HepG2 (cell line): ENCODE measurements around the gene CSNK1D. TPM values are rescaled to one million over a fixed set of nuclear protein-coding genes. Genes with fewer than 3 reads are reported as not detected.

Experiments used
- ATAC-seq: fragments of 200-7000 bp; cut with Tn5 transposase; 3 replicates; pipeline ENCODE4 v1.9.1; 2020; ENCODE audit warnings: mild to moderate bottlenecking, moderate library complexity
- BruUV-seq: library from RNA; stranded (reverse); fragments of 400-500 nt; replicated peaks from 2 replicates; lab custom pipeline; 2021; lab: Mats Ljungman, UMichigan
- CTCF ChIA-PET: fragments of 300-600 bp; formaldehyde crosslinking; extraction: SDS; loops from one replicate; lab custom pipeline; 2021; ENCODE audit warnings: low total read pairs, inconsistent platforms, low intra/inter-chr PET ratio; lab: Yijun Ruan, JAX
- POLR2A ChIA-PET: fragments of 350-600 bp; sonication (Branson Sonifier 250); formaldehyde crosslinking; loops from one replicate; lab custom pipeline; 2020; ENCODE audit warnings: antibody characterized with exemption, inconsistent platforms; lab: Yijun Ruan, JAX
- DNase-seq: peaks from one replicate; pipeline ENCODE4 v3.0.0-alpha.2; 2015; ENCODE audit warnings: low spot score
- FAIRE-seq: peaks from 3 replicates; lab custom pipeline; 2011; peaks lifted over from hg19 to GRCh38; lab: Jason Lieb, UNC
- H2AFZ ChIP-seq: one replicate; pipeline ENCODE4 v1.6.1; 2011; ENCODE audit warnings: low read length, inconsistent platforms
- H3K27ac ChIP-seq: fragments of 300-600 bp; 3 replicates; pipeline ENCODE4 v1.8.0; 2011; ENCODE audit warnings: mixed run types, mild to moderate bottlenecking, mixed read lengths, low read length, inconsistent platforms; ENCODE audit not compliant: insufficient read depth; ENCODE audit errors: extremely low read length
- H3K27me3 ChIP-seq, 2 experiments: fragments of 200-600 bp in 1 of 2; 2 replicates in 1 of 2; 3 replicates in 1 of 2; pipeline versions ENCODE4 v1.6.0 to v1.8.0; 2011; ENCODE audit warnings: low read length in 2 of 2, mild to moderate bottlenecking in 2 of 2, moderate library complexity in 2 of 2, inconsistent platforms in 1 of 2; ENCODE audit not compliant: insufficient read depth in 2 of 2, control insufficient read depth in 1 of 2
- H3K36me3 ChIP-seq, 2 experiments: fragments of 200-600 bp in 1 of 2; replicated peaks in 1 of 2; 2 replicates in 1 of 2; 3 replicates in 1 of 2; pipeline versions ENCODE4 v1.5.1 to v1.8.0; 2011; ENCODE audit warnings: low read length in 2 of 2, inconsistent platforms in 1 of 2; ENCODE audit not compliant: insufficient read depth in 2 of 2, control insufficient read depth in 1 of 2
- H3K4me1 ChIP-seq: 2 replicates; pipeline ENCODE4 v1.5.1; 2012; ENCODE audit warnings: low read length, inconsistent platforms; ENCODE audit not compliant: insufficient read depth
- H3K4me2 ChIP-seq: 2 replicates; pipeline ENCODE4 v1.6.0; 2011; ENCODE audit warnings: low read depth, low read length, inconsistent platforms
- H3K4me3 ChIP-seq, 3 experiments: fragments of 200-600 bp in 1 of 3; sonication (generic), shearing (Covaris generic) in 1 of 3; replicated peaks in 1 of 3; 2 replicates each; pipeline ENCODE4 v1.5.1; 2011 to 2016; ENCODE audit warnings: low read length in 3 of 3, inconsistent platforms in 2 of 3, low read depth in 2 of 3, mild to moderate bottlenecking in 2 of 3, control low read depth in 1 of 3, mixed read lengths in 1 of 3; ENCODE audit not compliant: insufficient read depth in 1 of 3
- H3K79me2 ChIP-seq: one replicate; pipeline ENCODE4 v1.6.1; 2011; ENCODE audit warnings: low read length, inconsistent platforms; ENCODE audit not compliant: insufficient read depth
- H3K9ac ChIP-seq: 2 replicates; pipeline ENCODE4 v1.6.0; 2011; ENCODE audit warnings: mild to moderate bottlenecking, low read depth, low read length, inconsistent platforms; ENCODE audit not compliant: insufficient read depth
- H3K9me3 ChIP-seq: 2 replicates; pipeline ENCODE4 v1.5.1; 2012; ENCODE audit warnings: mild to moderate bottlenecking, low read length
- H4K20me1 ChIP-seq: 2 replicates; pipeline ENCODE4 v1.6.0; 2011; ENCODE audit warnings: inconsistent platforms, mild to moderate bottlenecking, low read length, moderate library complexity; ENCODE audit not compliant: insufficient read depth
- BRCA1 ChIP-seq: sonication (generic); formaldehyde crosslinking; IDR thresholded peaks from 2 replicates; pipeline ENCODE4 v1.4.0; 2020; ENCODE audit warnings: missing genetic modification reagents
- CCAR2 ChIP-seq: fragments of 200-400 bp; formaldehyde crosslinking; optimal IDR thresholded peaks from 2 replicates; pipeline ENCODE3; 2018; ENCODE audit warnings: low read depth, mild to moderate bottlenecking, low read length, moderate library complexity
- CSRNP2 ChIP-seq: sonication (generic); formaldehyde crosslinking; conservative IDR thresholded peaks from 2 replicates; pipeline ENCODE4 v1.8.0; 2022; ENCODE audit warnings: low read depth, missing genetic modification reagents
- DNMT1 ChIP-seq: sonication (generic); formaldehyde crosslinking; IDR thresholded peaks from 2 replicates; pipeline ENCODE4 v1.5.1; 2020; ENCODE audit warnings: mild to moderate bottlenecking, missing genetic modification reagents
- GPBP1L1 ChIP-seq: sonication (generic); formaldehyde crosslinking; IDR thresholded peaks from 2 replicates; pipeline ENCODE4 v1.5.0; 2020; ENCODE audit warnings: mild to moderate bottlenecking, missing genetic modification reagents
- HNRNPLL ChIP-seq: fragments of 200-400 bp; formaldehyde crosslinking; IDR thresholded peaks from 2 replicates; pipeline ENCODE4 v1.6.1; 2017; ENCODE audit warnings: mild to moderate bottlenecking, low read depth, low read length; ENCODE audit not compliant: poor library complexity, severe bottlenecking
- KLF12 ChIP-seq: sonication (generic); formaldehyde crosslinking; IDR thresholded peaks from 2 replicates; pipeline ENCODE4 v1.4.0; 2020; ENCODE audit warnings: missing genetic modification reagents, borderline replicate concordance
- MED8 ChIP-seq: sonication (generic); formaldehyde crosslinking; IDR thresholded peaks from 2 replicates; pipeline ENCODE4 v1.8.1; 2023; ENCODE audit warnings: mild to moderate bottlenecking, missing genetic modification reagents; ENCODE audit not compliant: insufficient replicate concordance
- NFE2L2 ChIP-seq: fragments of 150-350 bp; IDR thresholded peaks from 2 replicates; pipeline ENCODE4 v1.6.1; 2014; ENCODE audit warnings: low read length
- PRMT3 ChIP-seq: sonication (generic); formaldehyde crosslinking; IDR thresholded peaks from 2 replicates; pipeline ENCODE4 v1.8.1; 2022; ENCODE audit warnings: low read depth, mild to moderate bottlenecking, moderate library complexity, missing genetic modification reagents, borderline replicate concordance
- RAD21 ChIP-seq: fragments of 450-650 bp; formaldehyde crosslinking; IDR thresholded peaks from 2 replicates; pipeline ENCODE4 v1.5.0; 2020; ENCODE audit warnings: mild to moderate bottlenecking
- ZNF558 ChIP-seq: sonication (generic); formaldehyde crosslinking; IDR thresholded peaks from 2 replicates; pipeline ENCODE4 v1.9.0; 2022; ENCODE audit warnings: mild to moderate bottlenecking, missing genetic modification reagents, borderline replicate concordance
- ZNF564 ChIP-seq: sonication (generic); formaldehyde crosslinking; IDR thresholded peaks from 2 replicates; pipeline ENCODE4 v1.8.1; 2023; ENCODE audit warnings: mild to moderate bottlenecking, missing genetic modification reagents
- ZNF720 ChIP-seq: sonication (generic); formaldehyde crosslinking; IDR thresholded peaks from 2 replicates; pipeline ENCODE4 v1.4.0; 2020; ENCODE audit warnings: missing genetic modification reagents
- ZNF770 ChIP-seq: sonication (generic); formaldehyde crosslinking; IDR thresholded peaks from 2 replicates; pipeline ENCODE4 v1.5.0; 2020; ENCODE audit warnings: mild to moderate bottlenecking, missing genetic modification reagents
- ZNF83 ChIP-seq: sonication (generic); formaldehyde crosslinking; IDR thresholded peaks from 2 replicates; pipeline ENCODE4 v1.4.0; 2020; ENCODE audit warnings: missing genetic modification reagents, mild to moderate bottlenecking, borderline replicate concordance
- WGBS: methylation state at CpG from one replicate; pipeline ENCODE4 v1.1.6; 2017; ENCODE audit warnings: low lambda C conversion rate; 5-methylcytosine and 5-hydroxymethylcytosine counted together
- in situ Hi-C: cut with HindIII; loops from 2 replicates; pipeline ENCODE4 v1.10.0; 2017; ENCODE audit warnings: low pct_unique_long_range_greater_than_20kb; ENCODE audit not compliant: extremely low pct_ligation_motif_present
- intact Hi-C: fragments of 100-400 bp; cut with micrococcal nuclease; formaldehyde crosslinking; loops from one replicate; pipeline ENCODE4 v1.10.0; 2022; ENCODE audit not compliant: unreplicated experiment
- polyA plus RNA-seq, 8 experiments: library from polyadenylated mRNA; depleted of rRNA in 3 of 8; stranded (reverse) in 7 of 8; unstranded in 1 of 8; fragments of >200 nt; fragmentation: Illumina TruSeq in 4 of 8; extraction: Trizol in 4 of 8; gene quantifications; 2 replicates each; pipeline versions ENCODE4 v1.2.1 to v1.2.3, GENCODE V29; 2011 to 2016; ENCODE audit warnings: low read depth in 4 of 8, missing spikeins in 1 of 8, mixed read lengths in 1 of 8; ENCODE audit not compliant: insufficient read depth in 1 of 8
- total RNA-seq, 5 experiments: library from RNA; depleted of rRNA; stranded (reverse); fragments of >200 nt; fragmentation: Illumina TruSeq; extraction: Trizol; gene quantifications; 2 replicates each; pipeline ENCODE4 v1.2.3, GENCODE V29; 2016; ENCODE audit warnings: low read depth in 1 of 5

Gene CSNK1D
- total and polyA plus RNA-seq, 2 of the 13 experiments (the other 11 are each of a cell fraction or from before 2014, with no cell fraction given), result 31.5 to 128 TPM

GRCh38 chr17:82216301-82217119 is 57.0 kb downstream of the CSNK1D start:
- H3K9ac ChIP-seq, result peak overlapping the region; percentile 76
- DNase-seq (peak; percentile 75), FAIRE-seq (peak; percentile 74), ATAC-seq (peak; percentile 53)
- no peaks in the 10 kb centered on the region for H3K27me3 ChIP-seq
- H4K20me1 ChIP-seq, result no peaks in the 10 kb centered on the region
- H3K9me3 ChIP-seq, result no peaks in the 10 kb centered on the region
- no peaks in the 10 kb centered on the region for H3K36me3 ChIP-seq
- H3K79me2 ChIP-seq, result peaks cover 5% of the 10 kb centered on the region
- CTCF ChIA-PET, result interaction anchor here (1.0 kb wide), 1 partner anchor 11 kb away, joined by 3 read pairs; no protein-coding TSS in a partner anchor
- WGBS, result 7% methylated on average over 9 of the region's 17 CpGs
- H3K4me1 ChIP-seq, result peaks cover 85% of the 10 kb centered on the region
- peak overlapping the region; percentile 31 to 70 (median 49); a peak in 5 of 6 replicates for H3K4me3 ChIP-seq
- intact Hi-C loops, result loop anchor here (1.0 to 2.0 kb wide), 2 partner anchors 9 to 14 kb away; no protein-coding TSS in a partner anchor
- no peak overlapping the region for H2AFZ ChIP-seq
- in situ Hi-C loops, result no loop called here
- no TSS peak for BruUV-seq
- POLR2A ChIA-PET, result interaction anchor here (0.6 to 11.8 kb wide), 8 partner anchors 10 to 351 kb away, joined by 3 to 117 read pairs (median 6); partner anchors contain the start of gene SLC16A3
- H3K27ac ChIP-seq, result peak overlapping the region; percentile 77
- peak overlapping the region; percentile 97 for H3K4me2 ChIP-seq
- no peak for TF ChIP-seq NFE2L2
- TF ChIP-seq ZNF770, result no peak
- no peak for TF ChIP-seq ZNF564 (CRISPR knock-in tag)
- no peak for TF ChIP-seq CCAR2
- no peak for TF ChIP-seq MED8
- TF ChIP-seq DNMT1 (CRISPR knock-in tag), result no peak
- no peak for TF ChIP-seq KLF12
- no peak for TF ChIP-seq BRCA1 (CRISPR knock-in tag)
- no peak for TF ChIP-seq ZNF720 (CRISPR knock-in tag)
- no peak; the same call in 1 of the 2 replicates for TF ChIP-seq ZNF558 (CRISPR knock-in tag)
- TF ChIP-seq GPBP1L1 (CRISPR knock-in tag), result no peak
- no peak for TF ChIP-seq PRMT3 (CRISPR knock-in tag)
- TF ChIP-seq ZNF83, result no peak
- TF ChIP-seq CSRNP2 (CRISPR knock-in tag), result no peak
- TF ChIP-seq RAD21 (CRISPR knock-in tag), result no peak
- TF ChIP-seq HNRNPLL, result peak; percentile 11
